GM21737 (cell line): ENCODE results near the gene MOCS2.
"Not testable (repeated sequence)": the region's sequence is repeated elsewhere in the genome, so short reads cannot be mapped to it uniquely, and the experiment has no call there.

Experiments used
- ATAC-seq: cut with Tn5 transposase; IDR thresholded peaks from one replicate; pipeline ENCODE4 v1.9.1; 2021; ENCODE audit warnings: mild to moderate bottlenecking, moderate library complexity; ENCODE audit not compliant: unreplicated experiment

The MOCS2 gene

GRCh38 chr5:53109443-53110127, at the start of gene MOCS2:
MOCS2 (minus strand) TSS chr5:53109757; CDS start chr5:53107174, 2,583 bp downstream.
- peak; percentile 95 for ATAC-seq

GRCh38 chr5:53151713-53152458, 42.3 kb upstream of the MOCS2 start:
- ATAC-seq = no peak

GRCh38 chr5:53133020-53133419, 23.5 kb upstream of the MOCS2 start:
- no peak for ATAC-seq

- no peak for ATAC-seq
Observed at GRCh38 chr5:53130266-53130665, 20.7 kb upstream of the MOCS2 start.

- ATAC-seq = no peak
Observed at GRCh38 chr5:53128481-53128880, 18.9 kb upstream of the MOCS2 start.

- no peak for ATAC-seq
Observed at GRCh38 chr5:53127107-53127506, 17.6 kb upstream of the MOCS2 start.

GRCh38 chr5:53126521-53126920, 17.0 kb upstream of the MOCS2 start:
- no peak for ATAC-seq

GRCh38 chr5:53123702-53124101, 14.1 kb upstream of the MOCS2 start:
- ATAC-seq = no peak

- ATAC-seq = no peak
Observed at GRCh38 chr5:53120165-53120564, 10.6 kb upstream of the MOCS2 start.

GRCh38 chr5:53118879-53119278, 9.3 kb upstream of the MOCS2 start:
- ATAC-seq = no peak

GRCh38 chr5:53116597-53116996, 7.0 kb upstream of the MOCS2 start:
- no peak for ATAC-seq

- ATAC-seq = no peak
Observed at GRCh38 chr5:53114988-53115387, 5.4 kb upstream of the MOCS2 start.

GRCh38 chr5:53113947-53114346, 4.4 kb upstream of the MOCS2 start:
- no peak for ATAC-seq

GRCh38 chr5:53112909-53113308, 3.4 kb upstream of the MOCS2 start:
- no peak for ATAC-seq

- not testable (repeated sequence) for ATAC-seq
Observed at GRCh38 chr5:53112307-53112706, 2.8 kb upstream of the MOCS2 start.

- no peak for ATAC-seq
Observed at GRCh38 chr5:53111139-53111538, 1.6 kb upstream of the MOCS2 start.

- ATAC-seq = no peak
Observed at GRCh38 chr5:53110156-53110555, 599 bp upstream of the MOCS2 start.

- ATAC-seq = peak; percentile 10
Observed at GRCh38 chr5:53109056-53109442, 508 bp downstream of the MOCS2 start.

- no peak for ATAC-seq
Observed at GRCh38 chr5:53105611-53106300, 3.8 kb downstream of the MOCS2 start.

- no peak for ATAC-seq
Observed at GRCh38 chr5:53100606-53101005, 9.0 kb downstream of the MOCS2 start.

- no peak for ATAC-seq
Observed at GRCh38 chr5:53099546-53099945, 10.0 kb downstream of the MOCS2 start.
